H1 (cell line): ENCODE measurements around the gene MEIS2. TPM values are rescaled to one million over a fixed set of nuclear protein-coding genes. Genes with fewer than 3 reads are reported as not detected.

Experiments used
- CTCF ChIA-PET: fragments of 300-600 bp; sonication (Branson Sonifier 250); formaldehyde crosslinking; loops from one replicate; lab custom pipeline; 2021; ENCODE audit not compliant: partially characterized antibody; lab: Charles Lee
- POLR2A ChIA-PET: fragments of 300-600 bp; sonication (Branson Sonifier 250); formaldehyde crosslinking; loops from one replicate; lab custom pipeline; 2021; ENCODE audit warnings: inconsistent platforms; ENCODE audit not compliant: partially characterized antibody; lab: Charles Lee
- DNase-seq, 2 experiments: peaks; one replicate each; pipeline versions ENCODE4 v3.0.0 to v3.0.0-alpha.2; 2010 to 2022; ENCODE audit warnings: low spot score in 2 of 2, low read depth in 1 of 2, mixed read lengths in 1 of 2
- FAIRE-seq: peaks from 2 replicates; lab custom pipeline; 2011; peaks lifted over from hg19 to GRCh38; lab: Jason Lieb, UNC
- H2AFZ ChIP-seq: 2 replicates; pipeline ENCODE4 v1.8.1; 2012; ENCODE audit warnings: low read length, inconsistent platforms
- H2AK5ac ChIP-seq: 2 replicates; pipeline ENCODE4 v1.6.1; 2013; ENCODE audit warnings: low read depth, low read length
- H2BK120ac ChIP-seq: replicated peaks from 2 replicates; pipeline ENCODE3; 2013; ENCODE audit warnings: low read depth, low read length, inconsistent platforms
- H2BK12ac ChIP-seq: 2 replicates; pipeline ENCODE4 v1.6.1; 2013; ENCODE audit warnings: low read depth, low read length
- H2BK15ac ChIP-seq: 2 replicates; pipeline ENCODE4 v1.6.1; 2013; ENCODE audit warnings: low read length
- H2BK20ac ChIP-seq: 2 replicates; pipeline ENCODE4 v1.6.1; 2013; ENCODE audit warnings: low read length
- H2BK5ac ChIP-seq: 2 replicates; pipeline ENCODE4 v1.6.1; 2013; ENCODE audit warnings: low read depth, low read length
- H3K14ac ChIP-seq: 2 replicates; pipeline ENCODE4 v1.6.1; 2013; ENCODE audit warnings: inconsistent platforms; ENCODE audit not compliant: insufficient read length
- H3K18ac ChIP-seq: 2 replicates; pipeline ENCODE4 v1.6.1; 2013; ENCODE audit warnings: low read length; ENCODE audit errors: extremely low read depth
- H3K23ac ChIP-seq: 2 replicates; pipeline ENCODE4 v1.6.1; 2013; ENCODE audit warnings: inconsistent platforms; ENCODE audit not compliant: insufficient read length
- H3K23me2 ChIP-seq: 2 replicates; pipeline ENCODE4 v1.6.1; 2013; ENCODE audit warnings: low read depth, low read length
- H3K27ac ChIP-seq: 2 replicates; pipeline ENCODE4 v1.6.1; 2011; ENCODE audit warnings: low read depth, low read length, inconsistent platforms
- H3K27me3 ChIP-seq, 4 experiments: replicated peaks in 1 of 4; 1 replicate in 1 of 4; 2 replicates in 3 of 4; pipeline versions ENCODE4 v1.6.1 to v1.8.1; 2011 to 2013; ENCODE audit warnings: low read length in 3 of 4, mild to moderate bottlenecking in 3 of 4, inconsistent platforms in 2 of 4, mixed read lengths in 2 of 4, moderate library complexity in 1 of 4; ENCODE audit not compliant: control insufficient read depth in 3 of 4, insufficient read depth in 3 of 4; ENCODE audit errors: extremely low read depth in 1 of 4
- H3K36me3 ChIP-seq, 4 experiments: 2 replicates each; pipeline versions ENCODE4 v1.6.1 to v1.8.1; 2011 to 2013; ENCODE audit warnings: mild to moderate bottlenecking in 4 of 4, low read length in 3 of 4, moderate library complexity in 2 of 4, control low read depth in 1 of 4, inconsistent platforms in 1 of 4; ENCODE audit not compliant: insufficient read depth in 4 of 4, control insufficient read depth in 2 of 4
- H3K4ac ChIP-seq: replicated peaks from 2 replicates; pipeline ENCODE3; 2013; ENCODE audit warnings: low read length, low read depth, mixed read lengths, inconsistent platforms; ENCODE audit not compliant: insufficient read length
- H3K4me1 ChIP-seq, 4 experiments: replicated peaks in 1 of 4; 1 replicate in 1 of 4; 2 replicates in 3 of 4; pipeline versions ENCODE4 v1.6.1 to v1.8.1; 2011 to 2013; ENCODE audit warnings: low read length in 3 of 4, inconsistent platforms in 2 of 4, mixed read lengths in 1 of 4; ENCODE audit not compliant: insufficient read depth in 4 of 4, control insufficient read depth in 3 of 4
- H3K4me2 ChIP-seq, 2 experiments: 2 replicates each; pipeline versions ENCODE4 v1.6.1 to v1.8.1; 2011 to 2013; ENCODE audit warnings: low read depth in 2 of 2, low read length in 2 of 2, control low read depth in 1 of 2, inconsistent platforms in 1 of 2, mild to moderate bottlenecking in 1 of 2; ENCODE audit not compliant: insufficient read depth in 1 of 2
- H3K4me3 ChIP-seq, 4 experiments: fragments of 200-600, 300-600 bp in 1 of 4; sonication (generic), shearing (Covaris generic), sonication (Bioruptor Twin) in 1 of 4; 2 replicates each; pipeline versions ENCODE4 v1.5.1 to v1.8.1; 2011 to 2016; ENCODE audit warnings: low read length in 4 of 4, low read depth in 3 of 4, control low read depth in 2 of 4, inconsistent platforms in 2 of 4, mild to moderate bottlenecking in 2 of 4, mixed read lengths in 1 of 4, moderate library complexity in 1 of 4; ENCODE audit not compliant: insufficient read depth in 2 of 4; ENCODE audit errors: extremely low read depth in 1 of 4
- H3K56ac ChIP-seq: replicated peaks from 2 replicates; pipeline ENCODE3; 2013; ENCODE audit warnings: low read depth, mild to moderate bottlenecking, mixed read lengths, low read length, inconsistent platforms; ENCODE audit not compliant: insufficient read length
- H3K79me1 ChIP-seq: 2 replicates; pipeline ENCODE4 v1.6.1; 2013; ENCODE audit warnings: low read depth, low read length, control low read depth
- H3K79me2 ChIP-seq, 2 experiments: 2 replicates each; pipeline versions ENCODE4 v1.6.1 to v1.8.1; 2012 to 2013; ENCODE audit warnings: low read length in 2 of 2, mild to moderate bottlenecking in 2 of 2, inconsistent platforms in 1 of 2; ENCODE audit not compliant: insufficient read depth in 2 of 2, control insufficient read depth in 1 of 2
- H3K9ac ChIP-seq, 4 experiments: replicated peaks in 1 of 4; 1 replicate in 1 of 4; 2 replicates in 3 of 4; pipeline versions ENCODE4 v1.6.1 to v1.8.1; 2011 to 2013; ENCODE audit warnings: low read depth in 3 of 4, low read length in 3 of 4, control low read depth in 2 of 4, mild to moderate bottlenecking in 2 of 4, moderate library complexity in 2 of 4, inconsistent platforms in 1 of 4; ENCODE audit errors: extremely low read depth in 1 of 4
- H3K9me3 ChIP-seq, 2 experiments: 2 replicates each; pipeline versions ENCODE4 v1.6.1 to v1.8.1; 2012 to 2013; ENCODE audit warnings: mild to moderate bottlenecking in 2 of 2, moderate library complexity in 2 of 2, control low read depth in 1 of 2, inconsistent platforms in 1 of 2, low read depth in 1 of 2, low read length in 1 of 2, mixed read lengths in 1 of 2; ENCODE audit not compliant: insufficient read depth in 2 of 2
- H4K20me1 ChIP-seq, 2 experiments: replicated peaks in 1 of 2; 2 replicates each; pipeline versions ENCODE3 to v1.8.1; 2011 to 2013; ENCODE audit warnings: inconsistent platforms in 2 of 2, low read length in 2 of 2, mild to moderate bottlenecking in 1 of 2; ENCODE audit not compliant: insufficient read depth in 2 of 2, control insufficient read depth in 1 of 2
- H4K5ac ChIP-seq: 2 replicates; pipeline ENCODE4 v1.6.1; 2013; ENCODE audit warnings: low read length, low read depth, mixed read lengths, inconsistent platforms; ENCODE audit not compliant: insufficient read length
- H4K8ac ChIP-seq: 2 replicates; pipeline ENCODE4 v1.8.0; 2013; ENCODE audit warnings: mild to moderate bottlenecking, moderate library complexity, low read length, inconsistent platforms; ENCODE audit not compliant: insufficient read depth; ENCODE audit errors: extremely low read depth
- H4K91ac ChIP-seq: replicated peaks from 2 replicates; pipeline ENCODE3; 2013; ENCODE audit warnings: low read length, mixed read lengths, inconsistent platforms; ENCODE audit not compliant: insufficient read length
- EZH2 ChIP-seq: fragments of 200-600 bp; sonication (generic); IDR thresholded peaks from 2 replicates; pipeline ENCODE4 v1.7.1; 2012; ENCODE audit warnings: low read depth, mild to moderate bottlenecking, moderate library complexity, low read length, inconsistent platforms; ENCODE audit not compliant: severe bottlenecking
- GABPA ChIP-seq: IDR thresholded peaks from 2 replicates; pipeline ENCODE4 v1.6.1; 2011; ENCODE audit warnings: mild to moderate bottlenecking, low read length, moderate library complexity, borderline replicate concordance; ENCODE audit not compliant: insufficient read depth
- KDM1A ChIP-seq: fragments of 200-600, 300-600 bp; sonication (generic); IDR thresholded peaks from 2 replicates; pipeline ENCODE4 v1.7.1; 2016; ENCODE audit warnings: mild to moderate bottlenecking, low read length, borderline replicate concordance
- NANOG ChIP-seq: IDR thresholded peaks from 2 replicates; pipeline ENCODE4 v1.6.1; 2011; ENCODE audit warnings: low read length, low read depth, mild to moderate bottlenecking, inconsistent platforms; ENCODE audit not compliant: insufficient read depth, poor library complexity, severe bottlenecking
- SUZ12 ChIP-seq: fragments of 200-600 bp; sonication (generic); IDR thresholded peaks from 2 replicates; pipeline ENCODE4 v1.6.1; 2012; ENCODE audit warnings: mild to moderate bottlenecking, inconsistent platforms, low read length, moderate library complexity, mixed read lengths
- TAF7 ChIP-seq: optimal IDR thresholded peaks from 2 replicates; pipeline ENCODE3; 2011; ENCODE audit warnings: low read depth, mild to moderate bottlenecking, inconsistent platforms, low read length, moderate library complexity, borderline replicate concordance
- WGBS, 2 experiments: shearing (Covaris generic) in 1 of 2; methylation state at CpG; one replicate each; pipeline versions ENCODE4 v1.1.6 to v1.1.7; 2013 to 2015; ENCODE audit warnings: low lambda C conversion rate in 2 of 2, mixed read lengths in 2 of 2, inconsistent platforms in 1 of 2, low coverage in 1 of 2, missing lambda C conversion rate in 1 of 2; ENCODE audit not compliant: insufficient replicate concordance in 2 of 2, insufficient coverage in 1 of 2, insufficient read length in 1 of 2; ENCODE audit errors: extremely low coverage in 1 of 2, missing lambda C conversion rate in 1 of 2; 5-methylcytosine and 5-hydroxymethylcytosine counted together
- polyA plus RNA-seq, 7 experiments: library from polyadenylated mRNA; depleted of rRNA in 3 of 7; stranded (reverse) in 5 of 7; unstranded in 2 of 7; fragments of >200 nt in 5 of 7; fragments of 200-250 nt in 2 of 7; gene quantifications; 1 replicate in 5 of 7; 2 replicates in 1 of 7; 4 replicates in 1 of 7; pipeline versions ENCODE4 v1.2.1 to v1.2.3, GENCODE V29; 2011 to 2013; ENCODE audit warnings: missing spikeins in 2 of 7, mixed read lengths in 2 of 7
- total RNA-seq: library from RNA; stranded (reverse); fragmentation: NEBNext Ultra II Directional; extraction: Animal tissue kit (Norgen Biotek cat#: 25700); gene quantifications from 2 replicates; pipeline ENCODE4 v1.2.1, GENCODE V29; 2021
- TF ChIP-seq, protein P1 (sequence below): IDR thresholded peaks from 2 replicates; pipeline ENCODE4 v1.6.1; 2012; ENCODE audit warnings: low read length, inconsistent platforms
- TF ChIP-seq, protein P2 (sequence below): IDR thresholded peaks from 2 replicates; pipeline ENCODE4 v1.6.1; 2011; ENCODE audit warnings: low read depth, mild to moderate bottlenecking, low read length; ENCODE audit not compliant: insufficient read depth
- TF ChIP-seq, protein P3 (sequence below): IDR thresholded peaks from 2 replicates; pipeline ENCODE4 v1.6.1; 2011; ENCODE audit warnings: low read length, improper control_type of control experiment

The MEIS2 gene
- total and polyA plus RNA-seq, 2 of the 8 experiments (the other 6 are each of a cell fraction or from before 2014, with no cell fraction given), result 0.22 to 1.2 TPM

DNA sequence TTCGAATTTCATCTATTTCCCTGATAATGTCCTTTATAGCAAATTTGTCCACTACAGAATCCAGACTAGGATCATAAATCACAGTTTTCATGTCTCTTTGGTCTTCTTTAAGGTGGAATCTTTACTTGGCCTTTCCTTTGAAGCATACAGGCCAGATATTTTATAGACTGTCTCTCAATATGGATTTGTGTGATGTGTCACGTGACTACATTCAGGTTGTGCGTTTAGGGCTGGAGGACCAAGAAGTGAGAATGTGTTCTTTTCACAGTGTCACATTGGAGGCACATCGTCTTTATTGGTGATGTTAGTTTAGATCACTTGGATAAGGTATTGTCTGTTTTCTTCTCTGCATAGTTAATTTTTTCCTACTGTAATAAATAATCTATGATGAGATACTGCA lies 232.9 kb downstream of the MEIS2 start:
- Histone ChIP-seq H3K18ac (no peak overlapping the region), H4K8ac (no peak overlapping the region), H3K9ac (no peak overlapping the region), H3K4ac (no peak overlapping the region), H3K4me2 (no peak overlapping the region), H3K27me3 (no peaks in the 10 kb centered on the region), H2BK20ac (no peak overlapping the region), H3K79me2 (no peaks in the 10 kb centered on the region), H4K20me1 (no peaks in the 10 kb centered on the region), H4K91ac (no peak overlapping the region), H4K5ac (no peak overlapping the region), H3K56ac (no peak overlapping the region), H3K79me1 (no peaks in the 10 kb centered on the region), H3K4me1 (no peaks in the 10 kb centered on the region; a peak in 1 of 7 replicates), H3K27ac (no peak overlapping the region), H3K4me3 (no peak overlapping the region), H2BK12ac (no peak overlapping the region), H3K36me3 (no peaks in the 10 kb centered on the region), H2BK5ac (no peak overlapping the region), H2BK120ac (no peak overlapping the region), H3K23ac (no peak overlapping the region), H2BK15ac (no peak overlapping the region), H3K9me3 (no peaks in the 10 kb centered on the region), H3K14ac (no peak overlapping the region), H2AK5ac (no peak overlapping the region), H3K23me2 (no peaks in the 10 kb centered on the region), H2AFZ (no peak overlapping the region)
- FAIRE-seq (no peak), DNase-seq (no peak)
- POLR2A ChIA-PET, result no interaction called here
- CTCF ChIA-PET, result no interaction called here
- 84% methylated on average over 4 of the region's 4 CpGs; no CpG with 5 or more reads in 1 of the 2 experiments for WGBS, 2 experiments
- TF ChIP-seq, protein P1, sequence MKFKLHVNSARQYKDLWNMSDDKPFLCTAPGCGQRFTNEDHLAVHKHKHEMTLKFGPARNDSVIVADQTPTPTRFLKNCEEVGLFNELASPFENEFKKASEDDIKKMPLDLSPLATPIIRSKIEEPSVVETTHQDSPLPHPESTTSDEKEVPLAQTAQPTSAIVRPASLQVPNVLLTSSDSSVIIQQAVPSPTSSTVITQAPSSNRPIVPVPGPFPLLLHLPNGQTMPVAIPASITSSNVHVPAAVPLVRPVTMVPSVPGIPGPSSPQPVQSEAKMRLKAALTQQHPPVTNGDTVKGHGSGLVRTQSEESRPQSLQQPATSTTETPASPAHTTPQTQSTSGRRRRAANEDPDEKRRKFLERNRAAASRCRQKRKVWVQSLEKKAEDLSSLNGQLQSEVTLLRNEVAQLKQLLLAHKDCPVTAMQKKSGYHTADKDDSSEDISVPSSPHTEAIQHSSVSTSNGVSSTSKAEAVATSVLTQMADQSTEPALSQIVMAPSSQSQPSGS, result no peak
- TF ChIP-seq EZH2 (no peak), GABPA (no peak), TAF7 (no peak), KDM1A (no peak), SUZ12 (no peak), NANOG (no peak)
- TF ChIP-seq, protein P2, sequence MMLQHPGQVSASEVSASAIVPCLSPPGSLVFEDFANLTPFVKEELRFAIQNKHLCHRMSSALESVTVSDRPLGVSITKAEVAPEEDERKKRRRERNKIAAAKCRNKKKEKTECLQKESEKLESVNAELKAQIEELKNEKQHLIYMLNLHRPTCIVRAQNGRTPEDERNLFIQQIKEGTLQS, result no peak
- TF ChIP-seq, protein P3, sequence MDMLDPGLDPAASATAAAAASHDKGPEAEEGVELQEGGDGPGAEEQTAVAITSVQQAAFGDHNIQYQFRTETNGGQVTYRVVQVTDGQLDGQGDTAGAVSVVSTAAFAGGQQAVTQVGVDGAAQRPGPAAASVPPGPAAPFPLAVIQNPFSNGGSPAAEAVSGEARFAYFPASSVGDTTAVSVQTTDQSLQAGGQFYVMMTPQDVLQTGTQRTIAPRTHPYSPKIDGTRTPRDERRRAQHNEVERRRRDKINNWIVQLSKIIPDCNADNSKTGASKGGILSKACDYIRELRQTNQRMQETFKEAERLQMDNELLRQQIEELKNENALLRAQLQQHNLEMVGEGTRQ, result no peak
